Measurements from ENCODE around the gene RNLS.
A peak's percentile ranks its signal among the peaks of the same experiment; 100 is the strongest.

RNLS gene

GRCh38 chr10:88582806-88583583 lies at the start of gene RNLS:
Gene RNLS (minus strand): TSS chr10:88583318.
- DNase-seq (ENCODE audit: low spot score): peak; percentile 46

GRCh38 chr10:88624840-88625239 lies 41.7 kb upstream of the RNLS start:
- DNase-seq (ENCODE audit: low spot score): no peak

- DNase-seq (ENCODE audit: low spot score): no peak
These were observed 40.7 kb upstream of the RNLS start for GRCh38 chr10:88623835-88624234.

GRCh38 chr10:88620441-88620840 lies 37.3 kb upstream of the RNLS start:
- no peak for DNase-seq (ENCODE audit: low spot score)

- DNase-seq (ENCODE audit: low spot score): no peak
These were observed 35.4 kb upstream of the RNLS start for GRCh38 chr10:88618496-88618895.

- no peak for DNase-seq (ENCODE audit: low spot score)
These were observed 34.7 kb upstream of the RNLS start for GRCh38 chr10:88617772-88618300.

GRCh38 chr10:88616250-88616977 lies 33.3 kb upstream of the RNLS start:
- no peak for DNase-seq (ENCODE audit: low spot score)

GRCh38 chr10:88608780-88609179 lies 25.7 kb upstream of the RNLS start:
- no peak for DNase-seq (ENCODE audit: low spot score)

- no peak for DNase-seq (ENCODE audit: low spot score)
These were observed 25.1 kb upstream of the RNLS start for GRCh38 chr10:88608052-88608732.

- no peak for DNase-seq (ENCODE audit: low spot score)
These were observed 14.9 kb upstream of the RNLS start for GRCh38 chr10:88598055-88598454.

- DNase-seq (ENCODE audit: low spot score): no peak
These were observed 11.4 kb upstream of the RNLS start for GRCh38 chr10:88594482-88594881.

GRCh38 chr10:88592906-88593305 lies 9.8 kb upstream of the RNLS start:
- no peak for DNase-seq (ENCODE audit: low spot score)

GRCh38 chr10:88592381-88592780 lies 9.3 kb upstream of the RNLS start:
- DNase-seq (ENCODE audit: low spot score): no peak

- DNase-seq (ENCODE audit: low spot score): no peak
These were observed 3.3 kb upstream of the RNLS start, which contains the start of gene LIPJ for GRCh38 chr10:88586462-88586861. Gene LIPJ (plus strand): TSS chr10:88586762. CDS start chr10:88590688, 3,926 bp downstream.

- no peak for DNase-seq (ENCODE audit: low spot score)
These were observed 453 bp upstream of the RNLS start for GRCh38 chr10:88583584-88583957.

GRCh38 chr10:88582411-88582805 lies 710 bp downstream of the RNLS start:
- DNase-seq (ENCODE audit: low spot score): no peak

GRCh38 chr10:88565072-88565471 lies 18.0 kb downstream of the RNLS start:
- DNase-seq (ENCODE audit: low spot score): no peak

- no peak for DNase-seq (ENCODE audit: low spot score)
These were observed 21.0 kb downstream of the RNLS start for GRCh38 chr10:88562152-88562551.

GRCh38 chr10:88557658-88558057 lies 25.5 kb downstream of the RNLS start:
- no peak for DNase-seq (ENCODE audit: low spot score)

GRCh38 chr10:88557256-88557655 lies 25.9 kb downstream of the RNLS start:
- DNase-seq (ENCODE audit: low spot score): no peak

- no peak for DNase-seq (ENCODE audit: low spot score)
These were observed 27.8 kb downstream of the RNLS start for GRCh38 chr10:88555190-88555908.

Data from hematopoietic multipotent progenitor cell treated with erythropoietin and hydrocortisone succinate and interleukin-3 and kit ligand, for 15 days (in vitro differentiated cells).